Breast epithelium (tissue), 3 donors: ENCODE measurements around the gene C5orf46.
"Not testable (repeated sequence)": the region's sequence is repeated elsewhere in the genome, so short reads cannot be mapped to it uniquely, and the experiment has no call there.

Experiments used
- CTCF ChIP-seq, 3 donors: fragments of 450-650 bp; IDR thresholded peaks; one replicate each; pipeline ENCODE4 v1.5.1; 2016 to 2017; ENCODE audit warnings: antibody characterized with exemption in 3 of 3, mild to moderate bottlenecking in 3 of 3, moderate library complexity in 3 of 3
- POLR2AphosphoS5 ChIP-seq, 3 donors: sonication (generic); formaldehyde crosslinking; IDR thresholded peaks; one replicate each; pipeline ENCODE4 v1.6.1; 2017; ENCODE audit warnings: antibody characterized with exemption in 3 of 3

- TF ChIP-seq CTCF, POLR2AphosphoS5 (IDR thresholded peaks at IDR 0.05): not testable (repeated sequence)
These were observed 40.4 kb upstream of the C5orf46 start for GRCh38 chr5:147946658-147947274.
